ENCODE data around the gene DTL. TPM values are rescaled to one million over a fixed set of nuclear protein-coding genes. Genes with fewer than 3 reads are reported as not detected.

Gene DTL
- total RNA-seq, 3 donors from 2014 or later (not counting 1 experiment from before 2014, with no cell fraction given) = 1.1 to 4.0 (median 3.3) TPM

DNA sequence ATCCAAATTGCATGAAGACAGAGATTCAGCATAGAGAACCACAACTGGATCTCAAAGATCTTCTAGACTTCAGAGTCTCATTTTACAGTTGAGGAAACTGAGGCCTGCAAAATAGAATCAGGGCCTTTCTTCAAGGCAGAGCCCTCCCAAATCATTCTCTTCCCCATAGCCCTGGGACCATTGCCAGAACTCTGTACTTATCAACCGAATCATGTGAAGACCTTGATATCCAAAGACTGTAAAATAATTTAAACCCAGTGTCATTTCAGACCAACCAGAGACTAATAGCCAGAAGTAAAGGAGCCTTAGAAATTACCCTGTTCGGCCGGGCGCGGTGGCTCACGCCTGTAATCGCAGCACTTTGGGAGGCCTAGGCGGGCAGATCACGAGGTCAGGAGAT is 90.1 kb downstream of the DTL start:
- no peak for ATAC-seq

DNA sequence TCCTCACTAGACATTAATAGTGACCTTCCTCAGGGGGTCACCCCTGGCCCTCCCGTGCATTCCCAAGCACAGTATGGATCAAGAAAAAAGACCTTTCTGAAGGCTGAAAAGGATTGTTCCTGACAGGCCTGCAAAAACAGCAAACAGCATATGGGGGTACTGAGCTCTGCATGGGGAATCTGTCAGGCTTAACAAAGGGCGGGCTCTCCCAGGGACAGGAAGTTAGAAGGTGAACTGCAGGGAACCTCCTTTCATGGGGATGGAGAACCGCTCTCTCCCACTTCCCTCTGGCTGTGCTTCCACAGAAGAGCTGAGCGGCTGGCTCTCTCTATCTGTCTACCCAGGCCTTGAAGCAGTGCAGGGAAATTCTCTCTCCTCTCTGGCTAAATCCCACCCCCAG is 91.7 kb downstream of the DTL start:
- Mint-ChIP-seq H3K27ac (no peak overlapping the region), H3K9me3 (no peaks in the 10 kb centered on the region), H3K4me3 (no peak overlapping the region), H3K36me3 (no peaks in the 10 kb centered on the region), H3K27me3 (ENCODE audit: low read depth in 2 of 2) (no peaks in the 10 kb centered on the region), H3K4me1 (peaks cover 20 to 26% of the 10 kb centered on the region in 2 donors)
- DNase-seq = no peak
- WGBS (ENCODE audit: insufficient coverage) = 97% methylated on average over 4 of the region's 4 CpGs
- Histone ChIP-seq H3K27me3 (ENCODE audit: control insufficient read depth, insufficient read depth, low read length) (no peaks in the 10 kb centered on the region), H3K4me3 (ENCODE audit: low read length) (no peak overlapping the region), H3K27ac (ENCODE audit: low read length) (no peak overlapping the region), H3K9me3 (ENCODE audit: control insufficient read depth, insufficient read depth, low read length) (no peaks in the 10 kb centered on the region), H3K36me3 (ENCODE audit: control insufficient read depth, insufficient read depth, low read length) (no peaks in the 10 kb centered on the region), H3K4me1 (ENCODE audit: control insufficient read depth, insufficient read depth, low read length) (peaks cover 14% of the 10 kb centered on the region)
- TF ChIP-seq, protein P1, sequence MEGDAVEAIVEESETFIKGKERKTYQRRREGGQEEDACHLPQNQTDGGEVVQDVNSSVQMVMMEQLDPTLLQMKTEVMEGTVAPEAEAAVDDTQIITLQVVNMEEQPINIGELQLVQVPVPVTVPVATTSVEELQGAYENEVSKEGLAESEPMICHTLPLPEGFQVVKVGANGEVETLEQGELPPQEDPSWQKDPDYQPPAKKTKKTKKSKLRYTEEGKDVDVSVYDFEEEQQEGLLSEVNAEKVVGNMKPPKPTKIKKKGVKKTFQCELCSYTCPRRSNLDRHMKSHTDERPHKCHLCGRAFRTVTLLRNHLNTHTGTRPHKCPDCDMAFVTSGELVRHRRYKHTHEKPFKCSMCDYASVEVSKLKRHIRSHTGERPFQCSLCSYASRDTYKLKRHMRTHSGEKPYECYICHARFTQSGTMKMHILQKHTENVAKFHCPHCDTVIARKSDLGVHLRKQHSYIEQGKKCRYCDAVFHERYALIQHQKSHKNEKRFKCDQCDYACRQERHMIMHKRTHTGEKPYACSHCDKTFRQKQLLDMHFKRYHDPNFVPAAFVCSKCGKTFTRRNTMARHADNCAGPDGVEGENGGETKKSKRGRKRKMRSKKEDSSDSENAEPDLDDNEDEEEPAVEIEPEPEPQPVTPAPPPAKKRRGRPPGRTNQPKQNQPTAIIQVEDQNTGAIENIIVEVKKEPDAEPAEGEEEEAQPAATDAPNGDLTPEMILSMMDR (IDR thresholded peaks at IDR 0.05) = no peak
- intact Hi-C loops (cut with micrococcal nuclease) = no loop called here
- no peak for ATAC-seq

More for the DNA sequence above, 90.1 kb downstream of the DTL start:
- H3K36me3 ChIP-seq (ENCODE audit: control insufficient read depth, insufficient read depth, low read length) = no peaks in the 10 kb centered on the region
- no peak overlapping the region for H3K4me3 ChIP-seq (ENCODE audit: low read length)
- intact Hi-C loops (cut with micrococcal nuclease) = no loop called here
- Mint-ChIP-seq H3K9me3 (no peaks in the 10 kb centered on the region), H3K27ac (peak overlapping the region in 1 of 2 donors; percentile 18), H3K4me1 (peaks cover 13 to 14% of the 10 kb centered on the region in 2 donors), H3K4me3 (no peak overlapping the region), H3K27me3 (ENCODE audit: low read depth in 2 of 2) (no peaks in the 10 kb centered on the region), H3K36me3 (no peaks in the 10 kb centered on the region)
- no peak overlapping the region for H3K27ac ChIP-seq (ENCODE audit: low read length)
- no peaks in the 10 kb centered on the region for H3K27me3 ChIP-seq (ENCODE audit: control insufficient read depth, insufficient read depth, low read length)
- no peak for DNase-seq
- TF ChIP-seq, protein P1 (IDR thresholded peaks at IDR 0.05) = no peak
- H3K4me1 ChIP-seq (ENCODE audit: control insufficient read depth, insufficient read depth, low read length) = peaks cover 8% of the 10 kb centered on the region
- H3K9me3 ChIP-seq (ENCODE audit: control insufficient read depth, insufficient read depth, low read length) = no peaks in the 10 kb centered on the region
- WGBS (ENCODE audit: insufficient coverage) = 99% methylated on average over 9 of the region's 9 CpGs

DNA sequence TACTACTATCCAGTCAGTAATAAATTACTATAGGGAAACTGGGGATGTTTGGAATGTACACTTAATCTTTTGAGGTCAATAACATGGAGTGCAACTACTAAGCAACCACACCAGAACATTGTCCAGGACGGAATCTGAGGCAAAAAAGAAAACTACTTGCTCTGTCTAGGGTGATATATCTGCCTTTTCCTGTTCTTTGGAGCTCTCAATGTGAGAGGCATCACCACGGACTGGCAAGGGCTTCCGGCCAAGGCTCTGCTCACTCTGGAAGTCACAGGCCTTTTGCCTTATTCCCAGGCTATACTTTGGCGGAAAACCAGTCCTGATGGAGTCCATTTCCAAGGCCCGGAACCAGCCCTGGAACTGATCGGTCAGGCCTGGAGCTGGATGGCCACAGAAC is 94.2 kb downstream of the DTL start:
- intact Hi-C loops (cut with micrococcal nuclease) = loop anchor here (5.0 kb wide), 1 partner anchor 158 kb away; the partner anchor contains the start of gene PPP2R5A
- H3K4me3 Mint-ChIP-seq = no peak overlapping the region
- Histone ChIP-seq H3K9me3 (ENCODE audit: control insufficient read depth, insufficient read depth, low read length) (no peaks in the 10 kb centered on the region), H3K27ac (ENCODE audit: low read length) (no peak overlapping the region), H3K36me3 (ENCODE audit: control insufficient read depth, insufficient read depth, low read length) (no peaks in the 10 kb centered on the region), H3K4me3 (ENCODE audit: low read length) (no peak overlapping the region), H3K4me1 (ENCODE audit: control insufficient read depth, insufficient read depth, low read length) (peaks cover 18% of the 10 kb centered on the region), H3K27me3 (ENCODE audit: control insufficient read depth, insufficient read depth, low read length) (no peaks in the 10 kb centered on the region)
- H3K9me3 Mint-ChIP-seq = no peaks in the 10 kb centered on the region
- H3K27me3 Mint-ChIP-seq (ENCODE audit: low read depth in 2 of 2) = no peaks in the 10 kb centered on the region
- no peaks in the 10 kb centered on the region for H3K36me3 Mint-ChIP-seq
- H3K4me1 Mint-ChIP-seq = peaks cover 21 to 25% of the 10 kb centered on the region in 2 donors
- DNase-seq (no peak), ATAC-seq (no peak)
- H3K27ac Mint-ChIP-seq = no peak overlapping the region
- WGBS (ENCODE audit: insufficient coverage) = 97% methylated on average over 6 of the region's 6 CpGs
- TF ChIP-seq, protein P1 (IDR thresholded peaks at IDR 0.05) = no peak

DNA sequence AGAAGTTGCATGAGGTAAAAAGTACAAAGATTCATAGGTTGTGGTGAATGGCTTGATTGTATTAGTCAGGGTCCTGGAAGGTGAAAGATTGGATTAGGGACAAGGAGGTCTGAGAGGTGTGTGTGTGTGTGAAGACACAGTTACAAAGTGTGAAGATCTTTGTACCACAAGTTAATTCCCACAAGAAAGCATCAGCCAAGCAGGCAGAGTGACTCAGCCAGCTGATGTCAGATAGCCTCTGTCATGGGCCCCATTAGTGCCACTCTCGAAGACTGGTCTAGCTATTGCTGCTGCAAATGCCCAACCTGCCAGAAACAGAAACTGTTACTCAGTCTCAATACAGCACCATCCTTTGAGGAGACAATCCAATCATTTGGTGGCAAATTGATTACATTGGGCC is 96.5 kb downstream of the DTL start:
- peak; percentile 15 to 28 for DNase-seq
- TF ChIP-seq, protein P1 (IDR thresholded peaks at IDR 0.05) = no peak
- no peak overlapping the region for H3K4me3 ChIP-seq (ENCODE audit: low read length)
- peaks cover 11% of the 10 kb centered on the region for H3K4me1 ChIP-seq (ENCODE audit: control insufficient read depth, insufficient read depth, low read length)
- WGBS (ENCODE audit: insufficient coverage) = 48% methylated on average over 1 of the region's 1 CpG
- peak; percentile 90 to 98 (median 92) for ATAC-seq
- H3K4me1 Mint-ChIP-seq = peaks cover 11 to 14% of the 10 kb centered on the region in 2 donors
- no peaks in the 10 kb centered on the region for H3K27me3 Mint-ChIP-seq (ENCODE audit: low read depth in 2 of 2)
- intact Hi-C loops (cut with micrococcal nuclease) = loop anchor here (5.0 kb wide), 1 partner anchor 155 kb away; the partner anchor contains the start of gene PPP2R5A
- H3K36me3 Mint-ChIP-seq = no peaks in the 10 kb centered on the region
- H3K36me3 ChIP-seq (ENCODE audit: control insufficient read depth, insufficient read depth, low read length) = no peaks in the 10 kb centered on the region
- no peaks in the 10 kb centered on the region for H3K9me3 Mint-ChIP-seq
- no peaks in the 10 kb centered on the region for H3K9me3 ChIP-seq (ENCODE audit: control insufficient read depth, insufficient read depth, low read length)
- H3K4me3 Mint-ChIP-seq = no peak overlapping the region
- no peaks in the 10 kb centered on the region for H3K27me3 ChIP-seq (ENCODE audit: control insufficient read depth, insufficient read depth, low read length)
- H3K27ac Mint-ChIP-seq = peak overlapping the region; percentile 1 to 27
- peak overlapping the region; percentile 4 for H3K27ac ChIP-seq (ENCODE audit: low read length)
